GM19035 (cell line): ENCODE results near the gene MCAT.
"Not testable (repeated sequence)": the region's sequence is repeated elsewhere in the genome, so short reads cannot be mapped to it uniquely, and the experiment has no call there.

Experiments used
- ATAC-seq: cut with Tn5 transposase; IDR thresholded peaks from one replicate; pipeline ENCODE4 v1.9.1; 2021; ENCODE audit not compliant: unreplicated experiment

Gene MCAT

DNA sequence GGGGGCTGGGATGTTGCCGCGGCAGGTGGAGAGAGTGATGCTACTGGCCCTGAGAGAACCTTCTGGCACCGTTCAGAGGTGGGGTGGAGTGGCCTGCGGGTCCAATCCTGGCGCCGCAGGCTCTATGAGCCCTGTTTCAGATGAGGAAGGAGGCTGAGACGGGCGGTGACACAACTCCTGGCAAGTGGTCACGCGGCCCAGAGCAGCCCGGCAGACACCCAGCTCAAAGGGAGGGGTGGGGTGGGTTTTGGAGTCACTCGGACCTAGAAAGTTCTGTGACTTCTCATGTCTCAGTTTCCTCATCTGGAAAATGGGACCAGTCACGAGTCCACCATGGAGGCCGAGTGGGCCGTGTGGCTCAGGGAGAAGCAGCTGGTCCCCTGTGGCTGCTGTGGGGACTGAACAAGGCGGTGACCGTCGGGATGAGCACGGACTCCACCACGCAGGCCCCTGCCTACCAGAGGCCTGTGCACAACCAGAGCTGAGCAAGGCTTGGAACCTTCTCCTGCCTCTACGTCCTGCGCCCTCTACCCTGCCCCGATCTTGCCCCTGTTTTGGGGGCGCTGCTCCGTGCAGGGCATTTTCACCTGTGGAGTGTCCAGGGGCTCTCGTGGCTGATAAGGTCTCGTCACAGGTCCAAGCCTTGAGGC, 11.8 kb upstream of the MCAT start:
- ATAC-seq = no peak

DNA sequence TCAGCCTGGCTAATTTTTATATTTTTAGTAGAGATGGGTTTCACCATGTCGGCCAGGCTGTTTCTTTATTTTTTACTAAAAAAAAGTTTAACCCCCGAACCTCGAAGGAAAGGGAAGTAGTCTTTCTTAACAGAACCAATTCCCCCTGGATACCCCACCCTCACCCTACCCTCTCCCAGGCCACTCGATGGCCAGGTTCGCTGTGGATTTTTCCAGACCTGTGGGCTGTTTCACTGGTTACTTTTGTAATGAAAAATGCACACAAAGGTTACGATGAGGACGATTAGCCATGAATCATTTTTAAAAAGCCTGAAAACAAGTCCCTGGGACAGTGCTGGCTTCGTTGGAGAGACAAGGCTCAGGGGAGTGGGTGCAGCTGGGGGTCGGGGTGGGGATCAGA, 10.7 kb upstream of the MCAT start:
- no peak for ATAC-seq

DNA sequence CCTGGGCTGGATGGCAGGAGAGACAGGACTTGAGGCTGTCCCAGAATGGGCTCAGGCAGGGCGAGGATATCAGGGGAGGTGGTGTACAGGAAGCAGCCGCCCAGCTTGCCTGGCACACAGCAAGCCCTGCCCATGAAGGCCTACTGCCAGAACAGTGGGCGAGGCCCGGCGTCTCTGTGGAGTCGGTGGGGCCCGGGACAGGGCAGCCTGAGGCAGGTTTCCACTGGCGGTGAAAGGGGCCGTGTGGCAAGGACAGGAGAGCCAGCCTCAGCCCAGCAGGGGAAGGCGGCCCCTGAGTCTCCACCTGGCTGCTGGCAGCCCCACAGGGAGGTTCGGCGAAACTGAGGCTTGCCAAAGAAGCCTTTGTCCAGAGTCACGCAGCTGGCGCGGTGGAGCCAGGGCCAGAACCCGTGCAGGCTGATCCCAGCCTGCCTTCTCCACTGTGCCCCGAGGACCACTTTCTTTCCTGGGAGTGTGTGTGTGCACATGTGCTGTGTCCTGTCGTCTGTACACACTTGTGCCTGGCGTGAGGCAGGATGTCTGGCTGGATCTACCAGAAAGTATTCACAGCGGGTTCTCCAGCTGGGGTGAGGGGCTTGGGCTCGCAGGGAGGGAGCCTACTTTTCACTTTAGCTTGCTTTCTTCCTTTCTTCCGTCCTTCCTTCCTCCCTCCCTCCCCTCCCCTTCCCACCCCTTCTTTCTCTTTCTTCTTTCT, 9.3 kb upstream of the MCAT start:
- no peak for ATAC-seq

DNA sequence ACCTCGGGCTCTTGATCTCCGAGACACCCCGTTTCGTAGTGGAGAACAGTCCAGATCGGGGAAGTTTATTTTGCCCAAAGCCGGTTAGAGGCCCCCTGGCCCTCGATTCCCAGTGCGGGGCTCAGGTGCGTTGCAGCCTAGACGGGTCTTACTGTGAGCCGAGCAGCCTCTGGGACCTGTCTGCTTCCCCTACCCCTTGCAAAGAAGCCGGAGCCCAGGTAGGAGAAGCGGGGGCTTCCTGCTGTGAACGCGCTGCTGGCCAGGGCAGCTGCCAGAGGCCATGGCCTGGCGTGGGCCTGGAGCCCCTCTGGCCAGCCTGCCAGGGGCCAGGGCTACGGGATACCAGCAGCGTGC, 8.8 kb upstream of the MCAT start:
- no peak for ATAC-seq

DNA sequence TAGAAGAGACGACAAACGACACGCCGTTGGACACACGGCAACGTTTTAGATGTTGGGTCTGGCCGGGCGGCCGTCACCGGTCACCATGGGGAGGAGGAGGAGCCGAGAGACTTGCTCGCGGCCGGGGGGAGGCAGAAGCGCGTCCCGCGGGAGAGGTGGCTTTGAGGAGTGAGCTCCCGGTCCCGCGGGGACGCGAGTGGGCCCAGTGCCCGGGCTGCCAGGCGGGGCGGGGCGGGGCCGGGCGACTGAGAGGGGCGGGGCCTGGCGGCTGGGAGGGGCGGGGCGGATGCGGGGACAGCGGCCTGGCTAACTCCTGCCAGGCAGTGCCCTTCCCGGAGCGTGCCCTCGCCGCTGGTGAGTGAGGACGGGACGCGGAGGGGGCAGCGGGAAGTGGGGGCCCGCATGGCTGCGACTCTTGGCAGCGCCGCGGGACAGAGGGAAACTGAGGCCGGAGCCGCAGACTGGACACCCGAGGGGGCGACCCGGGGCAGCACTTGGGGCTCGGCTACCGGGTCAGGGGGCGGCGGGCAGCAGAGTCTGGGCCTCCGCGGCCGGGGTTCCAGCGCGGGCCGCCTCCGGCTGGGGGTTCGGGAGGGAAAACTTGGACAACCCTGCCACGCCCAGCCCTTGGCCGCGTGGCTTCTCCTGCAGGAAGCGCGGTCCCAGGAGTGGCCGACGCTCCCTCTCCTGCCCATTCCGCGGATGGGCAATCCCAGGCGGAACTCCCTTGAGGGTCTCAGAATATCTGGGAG, 8.2 kb upstream of the MCAT start, which contains the start of gene TSPO:
TSS of gene TSPO (plus strand) at position 309 of the 752 bp plus-strand sequence. CDS start 7,680 bp downstream, outside the sequence.
- ATAC-seq = no peak

DNA sequence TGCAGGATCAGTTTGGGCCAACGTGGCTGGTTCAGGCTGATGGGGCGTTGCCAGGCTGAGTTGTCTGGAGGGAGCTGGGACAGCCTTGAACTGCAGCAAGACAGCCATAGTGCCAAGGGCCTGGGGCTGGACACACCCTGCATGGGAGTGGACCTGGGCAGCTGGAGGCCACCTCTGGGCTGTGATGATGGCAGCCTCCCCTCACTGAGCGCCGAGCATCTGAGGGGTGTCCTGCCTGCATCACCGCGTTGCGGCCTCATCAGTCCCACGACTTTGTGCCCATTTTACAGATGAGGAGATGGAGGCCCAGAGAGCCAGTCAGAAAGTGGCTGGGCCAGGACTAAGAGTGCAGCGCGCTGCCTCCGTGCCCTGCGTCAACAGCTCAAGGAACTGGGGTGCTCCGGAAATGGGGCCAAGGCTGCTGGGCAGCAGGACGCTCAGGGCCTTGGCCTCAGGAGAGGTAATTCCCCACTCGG, 7.6 kb upstream of the MCAT start:
- no peak for ATAC-seq

DNA sequence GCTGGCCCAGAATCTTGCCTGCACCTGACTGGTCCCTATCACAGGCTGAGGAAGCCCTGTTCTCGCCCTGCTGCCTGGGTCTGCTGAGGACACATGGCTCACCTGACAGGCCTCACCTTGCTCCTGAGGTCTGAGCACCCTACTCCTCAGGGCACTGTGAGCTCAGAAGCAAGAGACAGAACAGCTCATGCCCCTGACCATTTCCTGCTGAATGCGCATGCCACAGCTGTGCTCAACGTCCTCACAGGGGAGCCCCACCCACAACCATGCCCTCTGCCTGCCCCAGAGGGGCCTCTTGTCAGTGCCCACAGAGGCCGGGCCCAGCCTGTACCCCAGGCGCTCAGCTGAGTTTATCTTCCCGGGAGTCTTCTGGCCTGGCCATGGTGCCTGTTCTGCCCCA, 5.4 kb upstream of the MCAT start:
- no peak for ATAC-seq

DNA sequence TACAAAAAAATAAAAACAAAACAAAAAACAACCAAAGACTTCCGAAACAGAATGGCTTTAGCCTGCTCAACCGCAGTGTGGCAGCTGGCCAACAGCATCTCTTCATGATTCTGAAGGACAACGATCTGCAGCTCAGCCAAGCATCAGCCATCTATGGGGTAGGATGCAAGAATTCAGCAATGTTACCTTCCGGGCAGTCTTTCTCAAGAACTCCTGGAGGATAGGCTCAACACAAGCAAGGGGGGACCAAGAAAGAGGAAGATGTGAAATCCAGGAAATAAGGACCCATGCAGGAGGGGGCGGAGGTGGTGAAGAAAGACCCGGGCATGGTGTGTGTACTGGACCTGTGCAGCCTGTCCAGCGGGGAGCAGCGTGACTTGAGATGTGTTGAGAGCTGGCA, 4.6 kb upstream of the MCAT start:
- ATAC-seq = no peak

DNA sequence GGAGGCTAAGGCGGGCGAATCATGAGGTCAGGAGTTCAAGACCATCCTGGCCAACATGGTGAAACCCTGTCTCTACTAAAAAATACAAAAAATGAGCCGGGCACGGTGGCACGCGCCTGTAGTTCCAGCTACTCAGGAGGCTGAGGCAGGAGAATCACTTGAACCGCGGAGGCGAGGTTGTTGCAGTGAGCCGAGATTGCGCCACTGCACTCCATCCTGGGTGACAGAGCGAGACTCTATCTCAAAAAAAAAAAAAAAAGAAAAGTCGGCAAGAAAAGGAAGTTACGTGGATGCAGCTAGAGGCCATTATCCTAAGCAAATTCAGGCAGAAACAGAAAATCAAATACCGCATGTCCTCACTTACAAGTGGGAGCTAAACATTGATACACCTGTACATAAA, 3.1 kb upstream of the MCAT start:
- not testable (repeated sequence) for ATAC-seq

DNA sequence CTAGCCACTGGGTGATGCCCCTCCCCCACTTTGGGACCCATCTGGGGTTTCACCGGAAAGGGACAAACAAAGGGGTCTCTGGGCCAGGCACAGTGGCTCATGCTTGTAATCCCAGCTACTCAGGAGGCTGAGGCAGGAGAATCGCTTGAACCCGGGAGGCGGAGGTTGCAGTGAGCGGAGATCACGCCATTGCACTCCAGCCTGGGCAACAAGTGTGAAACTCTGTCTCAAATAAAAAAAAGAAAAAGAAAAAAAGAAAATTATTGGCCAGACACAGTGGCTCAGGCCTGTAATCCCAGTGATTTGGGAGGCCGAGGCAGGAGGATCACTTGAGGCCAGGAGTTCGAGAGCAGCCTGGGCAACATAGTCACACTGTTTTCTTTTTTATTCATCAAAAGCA, 2.2 kb upstream of the MCAT start:
- ATAC-seq = not testable (repeated sequence)

DNA sequence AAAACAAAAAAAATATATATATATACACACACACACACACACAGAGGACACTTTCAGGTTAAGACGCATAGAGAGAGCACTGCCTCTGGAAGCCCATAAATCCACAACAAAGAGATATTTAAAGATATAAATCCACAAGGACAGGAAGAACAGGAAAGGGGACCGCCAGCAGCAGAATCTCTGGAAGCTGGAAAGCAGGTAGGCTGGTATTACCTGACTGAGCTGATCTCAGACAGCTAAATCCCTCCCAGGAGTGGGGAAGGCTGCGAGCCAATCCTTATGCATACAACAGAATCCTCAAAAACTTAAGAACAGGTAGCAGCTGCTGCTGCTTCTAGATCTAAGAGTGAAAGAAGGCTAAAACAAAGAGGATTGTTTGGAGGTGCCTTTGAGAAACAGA, 1.8 kb upstream of the MCAT start:
- no peak for ATAC-seq

DNA sequence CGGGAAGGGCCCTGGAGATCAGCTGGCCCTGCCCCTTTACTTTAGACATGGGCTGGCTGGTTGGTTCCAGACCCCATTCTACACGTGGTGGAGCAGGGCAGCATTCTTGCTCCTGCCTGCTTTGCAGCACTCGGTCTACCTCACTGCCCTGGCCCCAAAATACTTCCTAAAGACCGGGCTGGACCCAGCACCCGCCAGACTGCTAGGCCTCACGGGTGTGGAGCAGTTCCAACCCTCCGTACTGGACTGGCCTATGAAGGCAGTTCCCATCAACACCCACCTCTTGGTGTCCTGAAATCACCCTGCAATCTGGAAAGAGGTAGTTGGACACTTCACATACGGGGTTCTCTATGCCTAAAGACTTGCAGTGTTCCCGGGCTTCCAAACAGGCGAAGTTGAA, 6.4 kb downstream of the MCAT start:
- no peak for ATAC-seq

DNA sequence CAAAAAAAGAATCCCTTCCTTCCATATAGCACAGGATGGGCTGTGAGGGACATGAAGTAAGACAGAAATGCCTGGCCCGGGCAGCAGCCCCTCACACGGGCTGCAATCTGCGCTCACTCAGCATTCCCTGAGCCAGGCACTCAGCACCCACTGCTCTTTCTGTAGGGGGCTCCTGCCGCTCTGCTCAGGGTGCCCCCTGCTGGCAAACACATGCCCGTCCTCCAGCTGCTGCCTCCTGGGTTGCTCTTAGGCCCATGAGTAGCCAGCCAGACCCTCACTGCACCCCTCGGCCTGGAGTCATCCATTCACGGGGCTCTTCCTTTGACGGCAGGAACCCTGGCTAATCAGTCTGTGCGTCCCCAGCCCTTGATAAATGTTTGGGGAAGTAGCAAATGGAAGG, 6.9 kb downstream of the MCAT start:
- no peak for ATAC-seq

DNA sequence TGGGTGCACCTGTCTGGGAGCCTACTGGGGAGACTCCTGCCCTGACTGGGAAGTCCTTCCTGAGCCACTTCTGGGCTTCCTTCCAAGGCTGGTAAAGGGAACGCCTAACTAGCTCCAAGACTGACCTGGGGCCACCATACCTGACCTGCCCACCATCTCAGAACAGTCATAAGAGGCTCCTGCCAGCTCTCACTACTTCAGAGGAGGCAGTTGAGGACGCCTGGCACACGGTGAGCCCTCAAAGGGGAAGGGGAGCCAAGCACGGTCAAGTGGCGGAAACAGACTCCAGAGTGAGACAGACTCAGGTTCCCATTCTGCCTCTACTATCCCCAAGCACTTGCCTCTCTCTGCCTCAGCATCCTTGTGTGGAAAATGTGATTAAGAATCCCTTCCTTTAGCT, 7.6 kb downstream of the MCAT start:
- ATAC-seq = no peak

DNA sequence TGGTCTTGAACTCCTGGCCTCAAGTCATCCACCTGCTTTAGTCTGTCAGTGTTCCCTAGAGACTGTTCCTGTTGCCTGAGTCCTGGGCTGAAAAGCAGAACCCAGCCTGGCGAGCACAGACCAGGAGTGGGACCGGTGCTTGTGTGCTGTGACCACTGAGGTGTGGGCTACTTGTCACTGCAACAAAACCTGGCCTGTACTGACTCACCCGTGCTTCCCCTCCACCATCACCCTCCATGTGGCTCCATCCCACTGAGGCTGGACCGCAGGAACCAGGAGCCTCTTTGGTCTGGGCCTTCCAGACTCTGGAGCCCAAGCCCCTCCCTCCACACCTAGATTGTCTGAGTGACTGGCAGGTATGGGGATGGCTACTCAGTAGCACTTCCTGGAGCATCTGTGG, 8.6 kb downstream of the MCAT start:
- ATAC-seq = no peak

DNA sequence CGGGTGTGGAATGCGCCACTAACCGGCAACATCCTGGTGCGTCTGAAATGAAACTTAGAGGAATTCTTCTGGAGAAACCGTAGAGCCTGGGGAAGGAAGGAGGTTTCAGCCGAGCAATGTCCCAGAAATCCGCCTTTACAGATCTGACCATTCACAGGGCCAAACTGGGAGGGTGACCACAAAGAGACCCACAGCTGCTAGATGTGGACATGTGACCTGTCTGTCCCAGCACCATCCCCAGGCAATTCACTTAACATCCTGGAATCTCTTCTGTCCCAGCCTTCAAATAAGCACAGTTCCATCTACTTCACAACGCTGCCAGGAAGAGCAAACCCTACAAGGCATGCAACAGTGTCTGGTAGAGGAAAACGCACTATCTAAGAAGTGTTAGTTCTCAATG, 9.8 kb downstream of the MCAT start:
- no peak for ATAC-seq

DNA sequence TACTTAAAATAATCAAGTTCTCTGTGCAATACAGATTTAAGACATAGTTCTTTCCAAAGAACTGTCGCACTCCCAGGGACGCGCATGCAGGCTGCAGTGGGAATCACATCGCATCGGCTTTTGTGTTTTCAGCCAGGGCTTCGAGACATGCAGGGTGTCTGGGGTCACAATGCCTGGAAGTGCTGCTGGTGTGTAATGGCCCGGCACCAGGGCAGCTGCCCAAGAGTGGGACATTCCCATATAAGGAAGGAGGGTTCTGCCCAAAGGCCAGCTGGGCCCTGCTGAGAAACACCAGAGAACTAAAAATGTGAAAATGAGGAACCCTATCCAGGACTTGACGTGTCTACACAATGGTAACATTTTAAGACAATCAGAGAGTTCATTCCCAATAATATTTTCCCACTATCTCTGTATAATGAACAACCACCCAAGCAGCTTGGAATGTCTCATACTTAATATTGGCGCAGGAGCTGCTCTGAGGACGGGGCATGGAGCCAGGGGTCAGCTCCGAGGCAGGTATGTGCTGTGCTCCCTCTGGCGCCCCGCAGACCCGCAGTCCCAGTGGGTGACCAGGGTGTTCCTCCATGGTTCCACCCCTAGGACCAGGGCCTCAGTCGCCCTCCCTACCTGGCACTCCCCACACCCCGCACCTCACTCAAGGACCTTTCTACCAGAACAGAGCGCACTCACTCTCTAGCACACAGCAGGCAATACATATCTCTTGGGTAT, 11.3 kb downstream of the MCAT start:
- ATAC-seq = no peak

DNA sequence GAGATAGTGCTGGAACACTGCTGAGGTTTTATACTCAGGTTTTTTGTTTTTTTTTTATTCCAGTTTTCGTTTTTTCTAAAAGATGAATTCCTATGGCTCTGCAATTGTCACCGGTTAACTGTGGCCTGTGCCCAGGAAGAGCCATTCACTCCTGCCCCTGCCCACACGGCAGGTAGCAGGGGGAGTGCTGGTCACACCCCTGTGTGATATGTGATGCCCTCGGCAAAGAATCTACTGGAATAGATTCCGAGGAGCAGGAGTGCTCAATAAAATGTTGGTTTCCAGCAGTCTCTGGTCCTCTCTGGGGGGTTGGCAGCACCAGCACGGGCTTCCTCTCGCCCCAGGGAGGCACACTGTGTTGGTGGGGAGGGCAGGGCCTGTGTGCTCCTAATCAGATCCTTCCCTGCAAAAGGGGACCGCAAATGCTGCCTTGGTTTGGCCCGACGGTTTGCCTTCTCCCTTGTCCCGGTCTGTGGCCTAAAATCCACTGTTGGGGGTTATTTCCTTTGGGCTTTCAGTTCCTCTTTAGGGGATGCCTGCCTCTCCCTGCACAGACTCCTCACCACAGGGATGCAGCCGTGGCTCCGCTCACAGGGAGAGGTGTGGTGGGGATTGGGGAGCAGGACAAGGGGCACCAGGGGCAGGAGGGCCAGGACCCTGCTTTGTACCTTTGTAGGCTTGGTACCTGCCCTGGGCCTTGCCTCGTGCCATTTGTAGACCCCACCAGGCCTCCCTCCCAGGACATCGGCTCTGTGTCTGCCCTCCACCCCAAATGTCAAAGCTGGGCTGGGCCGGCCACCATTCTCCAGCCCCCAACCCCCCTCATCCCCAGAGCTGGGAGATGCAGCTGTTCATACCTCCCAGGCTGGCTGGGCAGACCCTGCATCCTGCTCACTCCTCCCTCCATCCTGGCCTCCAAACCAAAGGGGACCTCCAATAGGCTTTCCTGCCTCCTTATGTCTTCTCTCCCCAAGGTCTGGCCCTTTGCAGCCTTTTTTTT, 13.5 kb downstream of the MCAT start:
- ATAC-seq = no peak

DNA sequence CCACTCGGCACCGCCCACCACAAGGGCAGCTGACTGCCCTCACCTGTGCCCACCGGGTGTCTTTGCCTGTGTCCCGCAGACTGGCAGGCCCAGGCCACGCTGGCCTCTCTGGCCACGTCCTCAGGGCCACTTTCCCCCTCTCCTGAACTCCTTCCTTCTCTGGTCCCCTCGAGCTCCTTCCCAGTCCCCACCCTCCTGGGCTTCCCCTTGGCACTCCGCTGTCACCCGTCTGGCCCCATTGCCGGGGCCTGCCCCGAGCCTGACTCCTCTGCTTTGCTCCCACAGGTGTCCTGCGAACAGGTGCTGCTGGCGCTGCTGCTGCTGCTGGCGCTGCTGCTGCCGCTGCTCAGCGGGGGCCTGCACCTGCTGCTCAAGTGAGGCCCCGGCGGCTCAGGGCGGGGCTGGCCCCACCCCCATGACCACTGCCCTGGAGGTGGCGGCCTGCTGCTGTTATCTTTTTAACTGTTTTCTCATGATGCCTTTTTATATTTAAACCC, 14.2 kb downstream of the MCAT start:
- ATAC-seq = no peak

DNA sequence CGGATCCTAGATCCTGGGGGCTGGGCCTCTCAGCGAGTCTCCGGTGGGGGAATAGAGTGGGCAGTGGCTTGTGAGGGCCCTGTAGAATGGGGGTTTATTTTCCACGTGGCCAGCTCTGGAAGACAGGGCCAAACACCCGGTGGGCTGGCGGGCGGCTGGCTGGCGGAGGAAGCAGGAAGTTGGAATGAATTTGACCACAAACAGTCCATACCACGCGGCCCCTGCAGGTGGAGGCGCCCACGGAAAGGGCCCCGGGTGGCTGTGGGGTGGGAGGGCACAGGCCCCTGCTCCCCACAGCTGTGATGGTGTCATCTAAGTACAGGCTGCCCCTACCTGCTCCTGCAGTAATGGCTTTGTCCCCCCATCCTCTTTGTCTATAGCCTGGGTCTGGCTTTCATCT, 15.1 kb downstream of the MCAT start:
- ATAC-seq = no peak
